IMR-90 (cell line): ENCODE results near the gene NBPF6. TPM values are rescaled to one million over a fixed set of nuclear protein-coding genes. Genes with fewer than 3 reads are reported as not detected.
"Not testable (repeated sequence)": the region's sequence is repeated elsewhere in the genome, so short reads cannot be mapped to it uniquely, and the experiment has no call there.

Source experiments
- ATAC-seq: fragments of 200-7000 bp; cut with Tn5 transposase; 2 replicates; pipeline ENCODE4 v1.9.1; 2020; ENCODE audit warnings: low read depth, mild to moderate bottlenecking, moderate library complexity
- BruUV-seq: library from RNA; stranded (reverse); fragments of 400-500 nt; replicated peaks from 2 replicates; lab custom pipeline; 2021; lab: Mats Ljungman, UMichigan
- CTCF ChIA-PET: fragments of 300-600 bp; formaldehyde crosslinking; extraction: SDS; loops from one replicate; lab custom pipeline; 2021; ENCODE audit warnings: antibody characterized with exemption; lab: Yijun Ruan, JAX
- POLR2A ChIA-PET: fragments of 300-600 bp; sonication (Branson Sonifier 250); formaldehyde crosslinking; loops from one replicate; lab custom pipeline; 2022; ENCODE audit warnings: antibody characterized with exemption; ENCODE audit not compliant: unreplicated experiment; lab: Charles Lee
- DNase-seq: peaks from one replicate; pipeline ENCODE4 v3.0.0; 2013
- H2AFZ ChIP-seq: replicated peaks from 2 replicates; pipeline ENCODE3; 2013; ENCODE audit warnings: low read length, mild to moderate bottlenecking; ENCODE audit not compliant: poor library complexity
- H2AK5ac ChIP-seq: 2 replicates; pipeline ENCODE4 v1.6.1; 2013; ENCODE audit warnings: low read depth, low read length, inconsistent platforms
- H2AK9ac ChIP-seq: replicated peaks from 2 replicates; pipeline ENCODE3; 2013; ENCODE audit warnings: mild to moderate bottlenecking, low read depth, low read length, moderate library complexity; ENCODE audit not compliant: poor library complexity
- H2BK120ac ChIP-seq: 2 replicates; pipeline ENCODE4 v1.6.1; 2013; ENCODE audit warnings: low read depth, low read length, inconsistent platforms
- H2BK15ac ChIP-seq: 3 replicates; pipeline ENCODE4 v1.6.1; 2013; ENCODE audit warnings: low read depth, low read length, inconsistent platforms
- H2BK20ac ChIP-seq: 2 replicates; pipeline ENCODE4 v1.6.1; 2013; ENCODE audit warnings: low read depth, mild to moderate bottlenecking, inconsistent platforms, low read length, moderate library complexity
- H2BK5ac ChIP-seq: 2 replicates; pipeline ENCODE4 v1.6.1; 2013; ENCODE audit warnings: mild to moderate bottlenecking, low read depth, low read length, inconsistent platforms; ENCODE audit not compliant: poor library complexity, severe bottlenecking
- H3K14ac ChIP-seq: replicated peaks from 2 replicates; pipeline ENCODE4 v1.6.1; 2013; ENCODE audit warnings: low read depth, low read length, inconsistent platforms
- H3K18ac ChIP-seq: 2 replicates; pipeline ENCODE4 v1.6.1; 2013; ENCODE audit warnings: low read depth, low read length, control low read depth
- H3K23ac ChIP-seq: 2 replicates; pipeline ENCODE4 v1.6.1; 2013; ENCODE audit warnings: low read depth, low read length, inconsistent platforms
- H3K27ac ChIP-seq: 2 replicates; pipeline ENCODE4 v1.5.1; 2013; ENCODE audit warnings: mild to moderate bottlenecking, control low read depth, low read length; ENCODE audit not compliant: insufficient read depth
- H3K27me3 ChIP-seq: 2 replicates; pipeline ENCODE4 v1.6.1; 2013; ENCODE audit warnings: low read length; ENCODE audit not compliant: control insufficient read depth, insufficient read depth
- H3K36me3 ChIP-seq: 2 replicates; pipeline ENCODE4 v1.6.1; 2013; ENCODE audit warnings: low read length, mixed read lengths; ENCODE audit not compliant: control insufficient read depth, insufficient read depth
- H3K4ac ChIP-seq: 2 replicates; pipeline ENCODE4 v1.6.1; 2013; ENCODE audit warnings: low read depth, low read length, inconsistent platforms
- H3K4me1 ChIP-seq: 2 replicates; pipeline ENCODE4 v1.6.1; 2013; ENCODE audit warnings: low read length, mixed read lengths; ENCODE audit not compliant: control insufficient read depth, insufficient read depth
- H3K4me2 ChIP-seq: 2 replicates; pipeline ENCODE4 v1.6.1; 2013; ENCODE audit warnings: low read depth, mild to moderate bottlenecking, control low read depth, low read length, moderate library complexity
- H3K4me3 ChIP-seq: 2 replicates; pipeline ENCODE4 v1.5.1; 2013; ENCODE audit warnings: low read depth, mild to moderate bottlenecking, control low read depth, low read length, moderate library complexity; ENCODE audit not compliant: insufficient read depth
- H3K56ac ChIP-seq: 2 replicates; pipeline ENCODE4 v1.6.1; 2013; ENCODE audit warnings: low read length, inconsistent platforms; ENCODE audit not compliant: insufficient read depth; ENCODE audit errors: extremely low read depth
- H3K79me1 ChIP-seq, 2 experiments: 2 replicates each; pipeline ENCODE4 v1.6.1; 2013; ENCODE audit warnings: low read length in 2 of 2, inconsistent platforms in 1 of 2, low read depth in 1 of 2
- H3K9ac ChIP-seq: 2 replicates; pipeline ENCODE4 v1.6.1; 2013; ENCODE audit warnings: low read depth, low read length, control low read depth
- H3K9me1 ChIP-seq: 2 replicates; pipeline ENCODE4 v1.6.1; 2013; ENCODE audit warnings: low read length, inconsistent platforms; ENCODE audit not compliant: insufficient read depth
- H3K9me3 ChIP-seq: 2 replicates; pipeline ENCODE4 v1.6.1; 2013; ENCODE audit warnings: low read length; ENCODE audit not compliant: control insufficient read depth, insufficient read depth
- H4K20me1 ChIP-seq: 2 replicates; pipeline ENCODE4 v1.6.1; 2013; ENCODE audit warnings: low read length, inconsistent platforms; ENCODE audit not compliant: insufficient read depth
- H4K5ac ChIP-seq: 2 replicates; pipeline ENCODE4 v1.6.1; 2013; ENCODE audit warnings: mild to moderate bottlenecking, low read depth, low read length, control low read depth
- H4K8ac ChIP-seq, 2 experiments: 2 replicates each; pipeline ENCODE4 v1.6.1; 2013; ENCODE audit warnings: low read depth in 2 of 2, low read length in 2 of 2, control low read depth in 1 of 2, inconsistent platforms in 1 of 2
- H4K91ac ChIP-seq: 2 replicates; pipeline ENCODE4 v1.6.1; 2013; ENCODE audit warnings: low read depth, low read length, inconsistent platforms; ENCODE audit not compliant: insufficient read depth
- WGBS, 2 experiments: methylation state at CpG; one replicate each; pipeline versions ENCODE4 v1.1.5 to v1.1.7; 2013; ENCODE audit warnings: missing lambda C conversion rate in 2 of 2; ENCODE audit not compliant: insufficient read length in 1 of 2; ENCODE audit errors: extremely low coverage in 2 of 2; 5-methylcytosine and 5-hydroxymethylcytosine counted together
- dilution Hi-C: fragments of 300-500 bp; cut with HindIII; formaldehyde crosslinking; loops from one replicate; pipeline ENCODE4 v1.14.3; 2018; ENCODE audit warnings: low sequenced_read_pairs; ENCODE audit not compliant: unreplicated experiment
- in situ Hi-C: fragments of 300-500 bp; cut with MboI; formaldehyde crosslinking; loops from 3 replicates; pipeline ENCODE4 v1.14.3; 2019; ENCODE audit warnings: low sequenced_read_pairs, inconsistent platforms, mixed read lengths
- intact Hi-C: fragments of 100-400 bp; cut with micrococcal nuclease; formaldehyde crosslinking; loops from 2 replicates; pipeline ENCODE4 v1.10.0; 2022
- polyA plus RNA-seq, 3 experiments: library from polyadenylated mRNA; depleted of rRNA; stranded (reverse); fragments of >200 nt; gene quantifications; 2 replicates each; pipeline ENCODE4 v1.2.3, GENCODE V29; 2012; ENCODE audit warnings: low replicate concordance in 1 of 3
- total RNA-seq: library from RNA; depleted of rRNA; stranded (reverse); fragments of >200 nt; gene quantifications from 2 replicates; pipeline ENCODE4 v1.2.3, GENCODE V29; 2012

NBPF6 gene
- total and polyA plus RNA-seq, 2 of the 4 experiments (the other 2 are of a cell fraction): not detected

DNA sequence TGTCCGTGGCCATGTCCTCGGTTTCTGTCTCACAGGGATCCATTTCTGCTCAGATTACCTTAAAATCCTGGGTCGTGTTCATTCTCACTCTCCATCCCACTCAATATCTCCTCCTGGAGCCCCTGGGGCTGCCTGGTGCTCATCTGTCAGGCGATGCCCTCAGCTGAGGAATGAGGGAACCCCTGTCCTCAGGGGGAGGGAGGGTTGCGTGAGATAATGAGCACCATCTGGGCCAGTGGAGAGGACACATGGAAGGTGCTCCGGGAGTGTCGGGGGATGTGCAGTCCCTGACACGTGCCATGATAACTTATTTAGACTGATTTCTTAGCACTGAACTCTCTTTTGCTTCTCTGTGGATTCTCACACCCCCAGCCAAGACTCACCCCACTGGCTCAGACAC lies 16.0 kb downstream of the NBPF6 start:
- WGBS, 2 experiments: no CpG with 5 or more reads among the region's 8 CpGs
- H3K14ac ChIP-seq, intact Hi-C loops, H2AK9ac ChIP-seq, H3K9me3 ChIP-seq, H4K8ac ChIP-seq, H4K5ac ChIP-seq, H2BK5ac ChIP-seq, CTCF ChIA-PET, H4K20me1 ChIP-seq, in situ Hi-C loops, H2BK15ac ChIP-seq, H2AFZ ChIP-seq, H3K56ac ChIP-seq, H4K91ac ChIP-seq, H3K23ac ChIP-seq, H2AK5ac ChIP-seq, H3K27me3 ChIP-seq, H3K4me2 ChIP-seq, H2BK20ac ChIP-seq, H3K4me1 ChIP-seq, H3K79me1 ChIP-seq, H3K9ac ChIP-seq, H3K18ac ChIP-seq, POLR2A ChIA-PET, dilution Hi-C loops, BruUV-seq, H3K36me3 ChIP-seq, H3K9me1 ChIP-seq, DNase-seq, H3K4me3 ChIP-seq, ATAC-seq, H3K4ac ChIP-seq, H2BK120ac ChIP-seq, H3K27ac ChIP-seq: not testable (repeated sequence)

GRCh38 chr1:108467155-108467554 lies 17.0 kb downstream of the NBPF6 start:
- H3K23ac ChIP-seq, H2AK9ac ChIP-seq, intact Hi-C loops, H3K4me3 ChIP-seq, H3K18ac ChIP-seq, H3K9ac ChIP-seq, H2AK5ac ChIP-seq, DNase-seq, H2AFZ ChIP-seq, CTCF ChIA-PET, in situ Hi-C loops, H2BK5ac ChIP-seq, H4K8ac ChIP-seq, dilution Hi-C loops, H2BK120ac ChIP-seq, H3K27ac ChIP-seq, H3K4me2 ChIP-seq, H3K4ac ChIP-seq, H4K5ac ChIP-seq, H2BK15ac ChIP-seq, H3K27me3 ChIP-seq, H4K91ac ChIP-seq, ATAC-seq, H3K9me3 ChIP-seq, H3K56ac ChIP-seq, POLR2A ChIA-PET, H3K79me1 ChIP-seq, H4K20me1 ChIP-seq, H2BK20ac ChIP-seq, H3K9me1 ChIP-seq, H3K36me3 ChIP-seq, H3K14ac ChIP-seq, BruUV-seq, H3K4me1 ChIP-seq: not testable (repeated sequence)
- WGBS, 2 experiments: no CpG with 5 or more reads among the region's 5 CpGs
